Heart right ventricle (tissue), 16 donors: Measurements from ENCODE around the gene COL18A1. TPM values are rescaled to one million over a fixed set of nuclear protein-coding genes. Genes with fewer than 3 reads are reported as not detected.

Experiments used
- ATAC-seq, 8 donors: fragments of 200-7000 bp; cut with Tn5 transposase; one replicate each; pipeline ENCODE4 v1.9.1; 2020; ENCODE audit warnings: mild to moderate bottlenecking in 8 of 8, moderate library complexity in 8 of 8, moderate number of reproducible peaks in 1 of 8
- DNase-seq, 2 donors: peaks; one replicate each; pipeline ENCODE4 v3.0.0-alpha.2; 2020
- H3K27ac ChIP-seq, 10 donors: fragments of 200-600 bp; sonication (generic) in 2 of 10; one replicate each; pipeline versions ENCODE4 v1.5.0 to v1.8.0; 2020 to 2022; ENCODE audit warnings: mild to moderate bottlenecking in 3 of 10
- H3K27me3 ChIP-seq, 7 donors: fragments of 200-600 bp; one replicate each; pipeline ENCODE4 v1.8.0; 2021 to 2022; ENCODE audit warnings: mild to moderate bottlenecking in 2 of 7
- H3K36me3 ChIP-seq, 9 donors: fragments of 200-600 bp; sonication (generic) in 1 of 9; one replicate each; pipeline versions ENCODE4 v1.5.0 to v1.8.0; 2020 to 2022; ENCODE audit warnings: mild to moderate bottlenecking in 2 of 9
- H3K4me1 ChIP-seq, 9 donors: fragments of 200-600 bp; sonication (generic) in 1 of 9; one replicate each; pipeline versions ENCODE4 v1.5.0 to v1.8.0; 2020 to 2022; ENCODE audit warnings: mild to moderate bottlenecking in 4 of 9
- H3K4me3 ChIP-seq, 10 donors: fragments of 200-600 bp; sonication (generic) in 2 of 10; one replicate each; pipeline versions ENCODE4 v1.5.0 to v1.8.0; 2020 to 2022; ENCODE audit warnings: mild to moderate bottlenecking in 7 of 10, moderate library complexity in 2 of 10
- H3K9me3 ChIP-seq, 11 donors: fragments of 200-600 bp in 10 of 11; sonication (generic) in 2 of 11; one replicate each; pipeline versions ENCODE4 v1.5.0 to v1.8.0; 2013 to 2022; ENCODE audit warnings: mild to moderate bottlenecking in 2 of 11, control low read depth in 1 of 11, moderate library complexity in 1 of 11
- CTCF ChIP-seq, 9 donors: fragments of 200-600 bp; sonication (generic) in 2 of 9; IDR thresholded peaks; one replicate each; pipeline versions ENCODE4 v1.5.0 to v1.8.0; 2021 to 2022; ENCODE audit warnings: antibody characterized with exemption in 9 of 9, mild to moderate bottlenecking in 5 of 9, moderate library complexity in 1 of 9
- WGBS, 2 donors: extraction: QIAGEN DNeasy Blood & Tissue Kit; methylation state at CpG; one replicate each; pipeline ENCODE4 v1.1.7; 2013; ENCODE audit warnings: inconsistent platforms in 1 of 2; 5-methylcytosine and 5-hydroxymethylcytosine counted together
- intact Hi-C, 10 donors: fragments of 100-400 bp; cut with DNase I; formaldehyde crosslinking; loops; one replicate each; pipeline versions ENCODE4 v1.11.1 to v1.14.2; 2022
- polyA plus RNA-seq, 2 donors: library from polyadenylated mRNA; stranded (reverse); fragments of 200-250 nt; gene quantifications; one replicate each; pipeline ENCODE4 v1.2.3, GENCODE V29; 2013
- total RNA-seq, 10 donors: library from RNA; stranded (reverse); fragmentation: NEBNext Ultra II Directional in 3 of 10; extraction: Animal tissue kit (Norgen Biotek cat#: 25700) in 3 of 10; gene quantifications; one replicate each; pipeline versions ENCODE4 v1.2.1 to v1.2.4, GENCODE V29; 2021 to 2023
- donor health status: Arrhythmogenic right ventricular cardiomyopathy.
- donor health status: ischemic (EF 13 %, LVEDD 7.1; RV severe dilation, severe dysfunction).
- donor health status: healthy with polysubstance abuse.
- donor health status: DM: no; HTN: yes; CAD: no.
- donor health status: DM: no; HTN: no; CAD: no.
- donor health status: ischemic (EF 25% LVEDD 6.9; RV normal size, moderate dysfunction).
- donor health status: ischemic (EF 25% LVEDD 5.7; RV mildly dilated, moderate dysfunction).
- donor health status: healthy.
- donor health status: DM: yes; HTN: yes; CAD: no.
- donor health status: Ischemic cardiomyopathy.
- donor health status: ischemic (EF 35%, LVEDD 5.7; RV mildly dilated, moderate dysfunction).
- donor health status: nonischemic (EF 11% LVEDD 7.7; RV severe dilation, severe dysfunction).
- donor health status: DM: yes; HTN: yes; CAD: no.
- donor health status: PGD.
- donor health status: ischemic (EF 29% LVEDD 5.4; RV normal size, mild dysfunction).
- donor health status: nonischemic (EF 23%, LVEDD 6.1; RV moderate dilation, normal function).

Gene COL18A1
- total and polyA plus RNA-seq, 12 donors, result 33.7 to 87.1 (median 52.6) TPM

GRCh38 chr21:45522381-45522780, 117.4 kb downstream of the COL18A1 start:
- Histone ChIP-seq H3K27me3 (no peaks in the 10 kb centered on the region), H3K4me3 (no peak overlapping the region), H3K9me3 (peaks cover 0 to 55% (median 40%) of the 10 kb centered on the region in 11 donors), H3K36me3 (peaks cover 0 to 27% (median 0%) of the 10 kb centered on the region in 9 donors), H3K27ac (no peak overlapping the region), H3K4me1 (peaks cover 0 to 12% (median 0%) of the 10 kb centered on the region in 9 donors)
- WGBS, 2 donors, result 97 to 99% methylated on average over 6 of the region's 6 CpGs
- ATAC-seq, result no peak
- no peak for TF ChIP-seq CTCF (IDR thresholded peaks at IDR 0.05)
- intact Hi-C loops, result no loop called here
- DNase-seq, result no peak

GRCh38 chr21:45522986-45523385, 118.0 kb downstream of the COL18A1 start:
- H3K9me3 ChIP-seq, result peaks cover 0 to 50% (median 35%) of the 10 kb centered on the region in 11 donors
- peaks cover 0 to 7% (median 0%) of the 10 kb centered on the region in 9 donors for H3K4me1 ChIP-seq
- TF ChIP-seq CTCF (IDR thresholded peaks at IDR 0.05), result no peak
- WGBS, 2 donors, result 87 to 97% methylated on average over 6 of the region's 6 CpGs
- no peak for ATAC-seq
- H3K27ac ChIP-seq, result no peak overlapping the region
- no peak for DNase-seq
- H3K27me3 ChIP-seq, result no peaks in the 10 kb centered on the region
- no peak overlapping the region for H3K4me3 ChIP-seq
- intact Hi-C loops, result no loop called here
- peaks cover 0 to 31% (median 0%) of the 10 kb centered on the region in 9 donors for H3K36me3 ChIP-seq

- Histone ChIP-seq H3K4me3 (no peak overlapping the region), H3K4me1 (peaks cover 0 to 5% (median 0%) of the 10 kb centered on the region in 9 donors), H3K27ac (no peak overlapping the region), H3K27me3 (no peaks in the 10 kb centered on the region), H3K36me3 (peaks cover 0 to 36% (median 0%) of the 10 kb centered on the region in 9 donors), H3K9me3 (peaks cover 0 to 45% (median 29%) of the 10 kb centered on the region in 11 donors)
- DNase-seq (peak in 1 of 2 donors; percentile 16), ATAC-seq (peak in 1 of 8 donors; percentile 44)
- 89 to 91% methylated on average over 16 of the region's 16 CpGs for WGBS, 2 donors
- intact Hi-C loops, result no loop called here
- TF ChIP-seq CTCF (IDR thresholded peaks at IDR 0.05), result no peak
Observed at GRCh38 chr21:45523411-45524101, 118.6 kb downstream of the COL18A1 start.

- no peak for TF ChIP-seq CTCF (IDR thresholded peaks at IDR 0.05)
- H3K27ac ChIP-seq, result peak overlapping the region in 3 of 10 donors; percentile 22 to 62 (median 44)
- intact Hi-C loops, result loop anchor here in 1 of 10 donors (5.0 kb wide), 1 partner anchor 32 kb away; no protein-coding TSS in a partner anchor
- peaks cover 0 to 48% (median 0%) of the 10 kb centered on the region in 9 donors for H3K36me3 ChIP-seq
- 94% methylated on average over 11 of the region's 11 CpGs for WGBS, 2 donors
- ATAC-seq, result peak in 2 of 8 donors; percentile 8 to 24
- H3K9me3 ChIP-seq, result peaks cover 0 to 33% (median 17%) of the 10 kb centered on the region in 11 donors
- no peak overlapping the region for H3K4me3 ChIP-seq
- peaks cover 0 to 5% (median 0%) of the 10 kb centered on the region in 9 donors for H3K4me1 ChIP-seq
- DNase-seq, result no peak
- H3K27me3 ChIP-seq, result no peaks in the 10 kb centered on the region
Observed at GRCh38 chr21:45524756-45525152, 119.8 kb downstream of the COL18A1 start.
